HG03439 (cell line): ENCODE results near the gene SORCS2.
"Not testable (repeated sequence)": the region's sequence is repeated elsewhere in the genome, so short reads cannot be mapped to it uniquely, and the experiment has no call there.

Source experiments
- ATAC-seq: cut with Tn5 transposase; IDR thresholded peaks from one replicate; pipeline ENCODE4 v1.9.1; 2021; ENCODE audit warnings: mild to moderate bottlenecking, moderate library complexity; ENCODE audit not compliant: unreplicated experiment

The SORCS2 gene

GRCh38 chr4:7198440-7199128 lies 6.2 kb downstream of the SORCS2 start:
- no peak for ATAC-seq

- ATAC-seq, result no peak
Observed at GRCh38 chr4:7199129-7199725, 6.9 kb downstream of the SORCS2 start.

GRCh38 chr4:7199771-7200441 lies 7.6 kb downstream of the SORCS2 start:
- ATAC-seq, result no peak

GRCh38 chr4:7200801-7201200 lies 8.5 kb downstream of the SORCS2 start:
- no peak for ATAC-seq

GRCh38 chr4:7201420-7202305 lies 9.3 kb downstream of the SORCS2 start:
- no peak for ATAC-seq

GRCh38 chr4:7202411-7202810 lies 10.1 kb downstream of the SORCS2 start:
- no peak for ATAC-seq

GRCh38 chr4:7204656-7205387 lies 12.5 kb downstream of the SORCS2 start:
- no peak for ATAC-seq

GRCh38 chr4:7206385-7206784 lies 14.0 kb downstream of the SORCS2 start:
- ATAC-seq, result no peak

- ATAC-seq, result no peak
Observed at GRCh38 chr4:7206911-7207567, 14.7 kb downstream of the SORCS2 start.

GRCh38 chr4:7207628-7208231 lies 15.4 kb downstream of the SORCS2 start:
- ATAC-seq, result no peak

- ATAC-seq, result no peak
Observed at GRCh38 chr4:7208509-7209451, 16.4 kb downstream of the SORCS2 start.

GRCh38 chr4:7209699-7210098 lies 17.4 kb downstream of the SORCS2 start:
- no peak for ATAC-seq

- no peak for ATAC-seq
Observed at GRCh38 chr4:7210824-7211223, 18.5 kb downstream of the SORCS2 start.

- ATAC-seq, result no peak
Observed at GRCh38 chr4:7212101-7212674, 19.9 kb downstream of the SORCS2 start.

GRCh38 chr4:7212921-7213320 lies 20.6 kb downstream of the SORCS2 start:
- ATAC-seq, result no peak

GRCh38 chr4:7213807-7214206 lies 21.5 kb downstream of the SORCS2 start:
- ATAC-seq, result no peak

GRCh38 chr4:7214359-7214758 lies 22.0 kb downstream of the SORCS2 start:
- ATAC-seq, result no peak

GRCh38 chr4:7215187-7215586 lies 22.8 kb downstream of the SORCS2 start:
- ATAC-seq, result not testable (repeated sequence)
